Lower leg skin (tissue), 4 donors: ENCODE measurements around the gene GLOD4. TPM values are rescaled to one million over a fixed set of nuclear protein-coding genes. Genes with fewer than 3 reads are reported as not detected.

Experiments used
- DNase-seq, 2 donors: peaks; one replicate each; pipeline ENCODE4 v3.0.0-alpha.2; 2019; ENCODE audit warnings: low spot score in 2 of 2
- H3K4me3 ChIP-seq: fragments of 200-600 bp; sonication (generic); 2 replicates; pipeline ENCODE4 v1.5.1; 2017; ENCODE audit warnings: mild to moderate bottlenecking, low read depth; ENCODE audit not compliant: poor library complexity, severe bottlenecking
- POLR2A ChIP-seq, 2 donors: fragments of 450-650 bp; IDR thresholded peaks; one replicate each; pipeline ENCODE4 v1.6.1; 2016 to 2017; ENCODE audit warnings: antibody characterized with exemption in 2 of 2, mild to moderate bottlenecking in 1 of 2, moderate library complexity in 1 of 2
- WGBS, 2 donors: methylation state at CpG; one replicate each; pipeline ENCODE4 v1.1.5; 2018; 5-methylcytosine and 5-hydroxymethylcytosine counted together
- intact Hi-C: fragments of 100-400 bp; cut with DNase I; formaldehyde crosslinking; loops from one replicate; pipeline ENCODE4 v1.15.0; 2023; ENCODE audit warnings: low total_unique reads
- total RNA-seq, 4 donors: library from RNA; depleted of rRNA; stranded (reverse); fragments of >200 nt; gene quantifications; one replicate each; pipeline ENCODE4 v1.1.0, GENCODE V29; 2016
- TF ChIP-seq, protein P1 (sequence below), 3 donors: fragments of 450-650 bp; IDR thresholded peaks; one replicate each; pipeline ENCODE4 v1.5.1; 2016; ENCODE audit warnings: antibody characterized with exemption in 3 of 3, mild to moderate bottlenecking in 3 of 3, moderate library complexity in 2 of 3

GLOD4 gene
- total RNA-seq, 4 donors from 2014 or later, result 69.7 to 99.5 (median 84.0) TPM

GRCh38 chr17:799261-799660 lies 17.2 kb upstream of the GLOD4 start:
- no peak overlapping the region for H3K4me3 ChIP-seq
- TF ChIP-seq POLR2A (IDR thresholded peaks at IDR 0.05), result no peak
- TF ChIP-seq, protein P1, sequence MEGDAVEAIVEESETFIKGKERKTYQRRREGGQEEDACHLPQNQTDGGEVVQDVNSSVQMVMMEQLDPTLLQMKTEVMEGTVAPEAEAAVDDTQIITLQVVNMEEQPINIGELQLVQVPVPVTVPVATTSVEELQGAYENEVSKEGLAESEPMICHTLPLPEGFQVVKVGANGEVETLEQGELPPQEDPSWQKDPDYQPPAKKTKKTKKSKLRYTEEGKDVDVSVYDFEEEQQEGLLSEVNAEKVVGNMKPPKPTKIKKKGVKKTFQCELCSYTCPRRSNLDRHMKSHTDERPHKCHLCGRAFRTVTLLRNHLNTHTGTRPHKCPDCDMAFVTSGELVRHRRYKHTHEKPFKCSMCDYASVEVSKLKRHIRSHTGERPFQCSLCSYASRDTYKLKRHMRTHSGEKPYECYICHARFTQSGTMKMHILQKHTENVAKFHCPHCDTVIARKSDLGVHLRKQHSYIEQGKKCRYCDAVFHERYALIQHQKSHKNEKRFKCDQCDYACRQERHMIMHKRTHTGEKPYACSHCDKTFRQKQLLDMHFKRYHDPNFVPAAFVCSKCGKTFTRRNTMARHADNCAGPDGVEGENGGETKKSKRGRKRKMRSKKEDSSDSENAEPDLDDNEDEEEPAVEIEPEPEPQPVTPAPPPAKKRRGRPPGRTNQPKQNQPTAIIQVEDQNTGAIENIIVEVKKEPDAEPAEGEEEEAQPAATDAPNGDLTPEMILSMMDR (IDR thresholded peaks at IDR 0.05), result no peak
- intact Hi-C loops, result no loop called here
- 84 to 88% methylated on average over 11 of the region's 11 CpGs for WGBS, 2 donors
- no peak for DNase-seq

- intact Hi-C loops, result no loop called here
- no peak for DNase-seq
- no peak for TF ChIP-seq POLR2A (IDR thresholded peaks at IDR 0.05)
- TF ChIP-seq, protein P1 (IDR thresholded peaks at IDR 0.05), result no peak
- no peak overlapping the region for H3K4me3 ChIP-seq
- WGBS, 2 donors, result 57 to 62% methylated on average over 11 of the region's 11 CpGs
These were observed 16.2 kb upstream of the GLOD4 start for GRCh38 chr17:798246-798645.

- TF ChIP-seq, protein P1 (IDR thresholded peaks at IDR 0.05), result no peak
- WGBS, 2 donors, result 77 to 85% methylated on average over 22 of the region's 22 CpGs
- DNase-seq, result no peak
These were observed 15.3 kb upstream of the GLOD4 start for GRCh38 chr17:797236-797840.

GRCh38 chr17:796609-797008 lies 14.5 kb upstream of the GLOD4 start:
- TF ChIP-seq, protein P1 (IDR thresholded peaks at IDR 0.05), result no peak
- no peak for TF ChIP-seq POLR2A (IDR thresholded peaks at IDR 0.05)
- DNase-seq, result no peak
- H3K4me3 ChIP-seq, result no peak overlapping the region
- 81 to 82% methylated on average over 15 of the region's 15 CpGs for WGBS, 2 donors
- intact Hi-C loops, result loop anchor here (2.0 kb wide), 1 partner anchor 184 kb away; no protein-coding TSS in a partner anchor

More at GRCh38 chr17:797236-797840, 15.3 kb upstream of the GLOD4 start:
- H3K4me3 ChIP-seq, result no peak overlapping the region
- intact Hi-C loops, result loop anchor here (2.0 kb wide), 1 partner anchor 183 kb away; no protein-coding TSS in a partner anchor

DNA sequence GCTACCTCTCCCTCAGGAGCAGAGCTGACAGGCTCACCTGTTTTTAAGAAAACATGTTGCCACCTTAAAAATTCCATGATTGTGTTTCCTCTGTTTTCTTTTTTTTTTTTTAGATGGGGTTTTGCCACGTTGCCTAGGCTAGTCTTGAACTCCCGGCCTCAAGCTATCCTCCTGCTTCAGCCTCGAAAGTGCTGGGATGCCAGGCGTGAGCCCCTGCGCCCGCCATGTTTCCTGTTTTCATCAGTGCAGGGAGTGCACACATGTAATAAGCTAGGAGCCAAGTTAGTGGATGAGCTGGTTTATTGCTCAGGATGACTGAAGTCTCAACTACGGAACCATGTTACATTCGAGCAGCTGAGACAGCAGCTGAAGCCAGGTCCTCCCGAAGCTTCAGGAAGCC lies 13.6 kb upstream of the GLOD4 start:
- no peak for DNase-seq
- TF ChIP-seq POLR2A (IDR thresholded peaks at IDR 0.05), result no peak
- 72 to 74% methylated on average over 9 of the region's 9 CpGs for WGBS, 2 donors
- intact Hi-C loops, result loop anchor here (2.0 kb wide), 1 partner anchor 185 kb away; no protein-coding TSS in a partner anchor
- H3K4me3 ChIP-seq, result no peak overlapping the region

GRCh38 chr17:795276-795675 lies 13.2 kb upstream of the GLOD4 start:
- WGBS, 2 donors, result 54 to 64% methylated on average over 14 of the region's 14 CpGs
- TF ChIP-seq, protein P1 (IDR thresholded peaks at IDR 0.05), result no peak
- TF ChIP-seq POLR2A (IDR thresholded peaks at IDR 0.05), result no peak
- no peak overlapping the region for H3K4me3 ChIP-seq
- DNase-seq, result no peak
- intact Hi-C loops, result no loop called here
